ENCODE results near the gene PTPRE.

DNA sequence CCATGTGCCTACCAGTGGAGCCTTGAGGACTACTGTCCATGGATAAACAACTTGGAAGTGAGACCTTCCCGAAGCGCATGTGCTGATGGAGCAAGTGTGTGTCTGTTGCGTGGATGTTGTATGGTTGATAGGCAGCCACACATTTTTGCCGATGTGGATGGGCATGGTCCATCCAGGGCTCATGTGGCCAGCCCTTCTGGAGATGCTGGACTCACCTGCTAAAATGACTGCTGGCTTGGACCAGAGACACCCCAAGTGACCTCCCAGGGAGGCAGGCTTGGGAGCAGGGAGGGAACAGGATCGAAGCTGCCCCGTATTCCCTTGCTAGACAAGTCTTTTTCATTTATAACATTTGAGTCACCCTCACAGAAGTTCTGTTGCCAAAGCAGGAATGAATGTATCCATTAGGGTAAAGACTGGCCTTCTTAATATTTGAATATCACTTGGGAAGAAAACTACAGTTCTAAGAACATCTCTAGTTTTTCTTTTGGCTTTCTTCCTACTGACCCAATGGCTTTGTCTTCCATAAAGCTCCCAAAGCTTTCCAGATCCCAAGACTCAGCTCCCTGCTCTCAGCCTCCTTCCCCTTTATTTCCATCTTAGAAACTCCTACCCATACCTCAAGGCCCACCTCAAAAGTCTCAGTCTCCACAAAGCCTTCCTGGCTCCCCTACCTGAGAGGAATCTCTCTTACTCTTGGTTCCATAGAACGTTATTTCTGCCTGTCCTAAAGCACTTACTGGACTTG, 3.0 kb downstream of the PTPRE start:
- TF ChIP-seq, protein P1, sequence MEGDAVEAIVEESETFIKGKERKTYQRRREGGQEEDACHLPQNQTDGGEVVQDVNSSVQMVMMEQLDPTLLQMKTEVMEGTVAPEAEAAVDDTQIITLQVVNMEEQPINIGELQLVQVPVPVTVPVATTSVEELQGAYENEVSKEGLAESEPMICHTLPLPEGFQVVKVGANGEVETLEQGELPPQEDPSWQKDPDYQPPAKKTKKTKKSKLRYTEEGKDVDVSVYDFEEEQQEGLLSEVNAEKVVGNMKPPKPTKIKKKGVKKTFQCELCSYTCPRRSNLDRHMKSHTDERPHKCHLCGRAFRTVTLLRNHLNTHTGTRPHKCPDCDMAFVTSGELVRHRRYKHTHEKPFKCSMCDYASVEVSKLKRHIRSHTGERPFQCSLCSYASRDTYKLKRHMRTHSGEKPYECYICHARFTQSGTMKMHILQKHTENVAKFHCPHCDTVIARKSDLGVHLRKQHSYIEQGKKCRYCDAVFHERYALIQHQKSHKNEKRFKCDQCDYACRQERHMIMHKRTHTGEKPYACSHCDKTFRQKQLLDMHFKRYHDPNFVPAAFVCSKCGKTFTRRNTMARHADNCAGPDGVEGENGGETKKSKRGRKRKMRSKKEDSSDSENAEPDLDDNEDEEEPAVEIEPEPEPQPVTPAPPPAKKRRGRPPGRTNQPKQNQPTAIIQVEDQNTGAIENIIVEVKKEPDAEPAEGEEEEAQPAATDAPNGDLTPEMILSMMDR (conservative IDR thresholded peaks at IDR 0.05): no peak
- TF ChIP-seq ZFX (IDR thresholded peaks at IDR 0.05): no peak

All from C4-2B (cell line).